Stimulated activated CD4-positive, alpha-beta T cell treated with anti-CD3 and anti-CD28 coated beads, Interleukin-15, amount 100 ng/mL, for 48 hours (primary cell): ENCODE measurements around the gene DCDC1.

Experiments used
- DNase-seq, 2 donors: peaks; one replicate each; pipeline ENCODE4 v3.0.0-alpha.2; 2020; ENCODE audit warnings: low read depth in 2 of 2

The DCDC1 gene, protein sequence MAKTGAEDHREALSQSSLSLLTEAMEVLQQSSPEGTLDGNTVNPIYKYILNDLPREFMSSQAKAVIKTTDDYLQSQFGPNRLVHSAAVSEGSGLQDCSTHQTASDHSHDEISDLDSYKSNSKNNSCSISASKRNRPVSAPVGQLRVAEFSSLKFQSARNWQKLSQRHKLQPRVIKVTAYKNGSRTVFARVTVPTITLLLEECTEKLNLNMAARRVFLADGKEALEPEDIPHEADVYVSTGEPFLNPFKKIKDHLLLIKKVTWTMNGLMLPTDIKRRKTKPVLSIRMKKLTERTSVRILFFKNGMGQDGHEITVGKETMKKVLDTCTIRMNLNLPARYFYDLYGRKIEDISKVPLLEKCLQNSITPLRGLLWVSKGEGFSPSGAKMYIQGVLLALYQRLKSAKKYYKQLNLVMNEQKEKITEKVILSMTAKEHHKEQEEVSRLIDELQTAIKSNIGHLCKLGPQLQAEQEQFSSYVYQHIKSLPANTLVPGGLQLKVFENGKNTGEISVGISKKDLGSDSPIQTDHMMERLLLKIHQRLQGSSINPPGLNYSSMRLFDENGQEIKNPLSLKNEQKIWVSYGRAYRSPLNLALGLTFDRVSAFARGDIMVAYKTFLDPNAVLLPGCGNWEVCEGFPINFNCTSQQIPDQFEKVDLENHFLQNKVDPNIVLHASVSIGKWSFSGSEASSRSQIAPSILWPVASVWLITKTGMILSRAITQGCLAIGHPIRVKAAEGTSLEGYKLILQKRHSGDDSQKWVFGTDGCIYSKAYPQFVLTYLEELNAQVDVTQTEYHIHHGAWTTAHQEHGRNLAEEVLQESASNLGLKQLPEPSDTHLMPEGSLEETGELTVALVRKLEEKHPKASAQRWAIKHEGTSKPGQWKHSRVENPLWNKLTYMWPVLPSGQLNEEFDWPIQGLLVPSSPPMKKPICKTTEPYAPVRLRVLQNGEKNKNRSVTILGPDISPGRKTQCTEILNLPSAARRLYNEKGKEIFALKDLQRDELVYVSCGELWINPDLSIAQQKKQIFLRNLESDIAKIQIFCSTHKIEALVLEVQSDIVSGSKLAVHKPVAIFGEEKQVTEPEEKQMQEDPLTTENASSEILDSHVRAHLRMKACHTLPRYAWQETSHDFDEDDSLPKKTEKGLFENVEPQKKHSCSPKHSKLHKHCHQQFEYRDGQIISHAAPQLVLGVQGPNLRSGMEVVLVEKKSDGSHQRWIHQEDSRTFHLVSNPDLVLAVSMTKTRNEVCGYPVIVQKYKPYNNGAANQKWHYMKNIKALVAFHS (N-terminal part only)

GRCh38 chr11:31369348-31370329 lies at the start of gene DCDC1, which contains the start of gene DNAJC24:
TSS of gene DCDC1 (minus strand) at chr11:31369739. CDS start at chr11:31328280, 41,459 bp downstream.
TSS of gene DNAJC24 (plus strand) at chr11:31369860. CDS start at chr11:31370749, 889 bp downstream.
- DNase-seq: peak; percentile 87 to 88

- DNase-seq: no peak
These were observed 49.6 kb upstream of the DCDC1 start for GRCh38 chr11:31419138-31419537.

GRCh38 chr11:31417816-31418215 lies 48.3 kb upstream of the DCDC1 start:
- DNase-seq: no peak

- no peak for DNase-seq
These were observed 47.8 kb upstream of the DCDC1 start for GRCh38 chr11:31417357-31417756.

- no peak for DNase-seq
These were observed 45.9 kb upstream of the DCDC1 start for GRCh38 chr11:31415435-31415834.

GRCh38 chr11:31414338-31414737 lies 44.8 kb upstream of the DCDC1 start:
- DNase-seq: no peak

GRCh38 chr11:31412946-31413345 lies 43.4 kb upstream of the DCDC1 start:
- no peak for DNase-seq

DNA sequence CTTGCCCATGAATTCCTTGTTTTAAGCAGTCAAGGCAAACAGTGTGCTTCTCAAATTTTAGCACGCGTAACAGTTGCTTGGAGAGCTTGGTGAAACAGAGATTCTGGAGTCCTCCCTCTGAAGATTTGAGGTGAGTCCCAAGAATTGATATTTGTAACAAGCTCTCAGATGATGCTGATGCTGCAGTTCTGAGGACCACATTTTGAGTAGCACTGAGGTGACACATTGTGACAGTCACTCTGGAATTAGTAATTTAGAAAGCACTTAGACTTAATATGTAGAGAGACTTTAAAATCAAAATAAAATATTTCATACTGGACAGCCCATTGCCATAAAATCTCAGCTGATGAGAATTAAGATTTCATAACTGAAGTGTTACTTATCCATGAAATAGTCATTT lies 38.7 kb upstream of the DCDC1 start:
- DNase-seq: no peak

DNA sequence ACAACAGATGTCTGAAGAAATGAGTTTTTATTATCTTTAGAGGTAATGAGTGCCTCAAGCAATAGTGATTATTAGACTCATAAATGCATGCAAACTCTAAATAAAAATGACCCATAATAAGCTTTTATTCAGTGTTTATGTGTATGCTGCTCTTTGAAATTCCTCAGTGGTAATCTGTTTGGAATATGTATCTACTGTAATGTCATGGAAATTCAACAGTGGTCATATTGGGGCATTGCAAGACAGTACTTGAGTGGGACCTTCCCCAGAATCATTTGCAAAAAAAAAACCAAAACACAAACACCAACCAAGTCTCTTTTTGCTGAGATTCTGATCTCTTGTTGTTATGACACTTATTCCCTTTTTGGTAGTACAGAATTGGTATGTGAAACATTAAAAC lies 35.1 kb upstream of the DCDC1 start:
- no peak for DNase-seq

- no peak for DNase-seq
These were observed 27.8 kb upstream of the DCDC1 start for GRCh38 chr11:31397239-31397834.

DNA sequence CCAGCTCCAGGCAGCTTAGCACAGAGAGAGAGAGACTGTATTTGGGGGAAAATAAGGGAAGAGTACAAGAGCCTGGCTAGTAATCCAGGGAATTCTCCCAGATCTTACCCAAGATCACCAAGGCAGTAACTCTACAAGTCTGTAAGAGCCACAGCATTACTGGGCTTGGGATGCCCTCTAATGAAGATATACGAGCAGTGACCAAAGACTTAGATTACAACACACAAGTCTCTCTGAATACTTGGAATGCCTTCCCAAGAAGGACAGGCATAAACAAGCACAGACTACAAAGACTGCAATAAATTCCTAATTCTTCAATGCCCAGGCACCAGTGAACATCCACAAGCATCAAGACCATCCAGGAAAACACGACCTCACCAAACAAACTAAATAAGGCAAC lies 17.8 kb upstream of the DCDC1 start:
- DNase-seq: no peak

DNA sequence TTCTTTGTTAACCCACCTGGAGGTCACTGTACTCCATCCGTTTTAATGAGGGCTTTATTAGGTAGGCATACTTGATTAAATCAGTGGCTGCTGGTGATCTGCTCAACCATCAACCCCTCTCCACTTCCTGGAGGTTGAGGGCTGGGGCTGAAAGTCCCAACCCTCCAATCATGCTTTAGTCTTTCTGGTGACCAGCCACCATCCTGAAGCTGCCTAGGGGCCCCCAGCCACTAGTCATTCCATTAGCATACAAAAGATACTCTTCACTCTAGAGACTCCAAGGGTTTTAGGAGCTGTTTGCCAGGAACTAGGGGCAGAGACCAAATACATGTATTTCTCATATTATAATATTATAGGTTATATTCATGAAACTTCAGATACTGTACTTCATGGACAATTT lies 13.6 kb upstream of the DCDC1 start:
- DNase-seq: no peak

DNA sequence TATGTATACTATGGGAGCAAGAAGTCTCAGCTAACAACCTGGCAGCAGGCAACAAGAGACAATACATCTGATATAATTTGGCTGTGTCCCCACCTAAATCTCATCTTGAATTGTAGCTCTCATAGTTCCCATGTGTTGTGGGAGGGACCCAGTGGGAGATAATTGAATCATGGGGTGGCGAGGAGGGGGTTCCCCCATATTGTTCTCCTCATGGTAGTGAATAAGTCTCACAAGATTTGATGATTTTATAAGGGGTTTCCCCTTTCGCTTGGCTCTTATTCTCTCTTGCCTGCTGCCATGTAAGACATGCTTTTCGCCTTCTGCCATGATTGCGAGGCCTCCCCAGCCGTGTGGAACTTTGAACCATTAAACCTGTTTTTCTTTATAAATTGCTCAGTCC lies 6.3 kb upstream of the DCDC1 start:
- DNase-seq: no peak

DNA sequence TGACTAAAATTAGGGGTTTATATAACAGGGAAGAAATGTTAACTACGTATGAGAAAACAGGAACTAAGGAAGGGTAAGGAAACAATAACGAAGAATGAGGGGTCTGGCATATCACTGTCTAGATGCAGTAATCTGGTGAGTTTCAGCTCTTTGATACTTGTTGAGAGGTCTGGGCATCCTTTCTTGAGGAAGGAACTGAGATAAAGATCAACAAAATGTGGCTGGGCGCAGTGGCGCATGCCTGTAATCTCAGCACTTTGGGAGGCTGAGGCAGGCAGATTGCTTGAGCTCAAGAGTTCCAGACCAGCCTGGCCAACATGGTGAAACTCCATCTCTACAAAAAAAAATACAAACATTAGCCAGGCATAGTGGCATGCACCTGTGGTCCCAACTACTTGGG lies 2.7 kb downstream of the DCDC1 start:
- DNase-seq: no peak

DNA sequence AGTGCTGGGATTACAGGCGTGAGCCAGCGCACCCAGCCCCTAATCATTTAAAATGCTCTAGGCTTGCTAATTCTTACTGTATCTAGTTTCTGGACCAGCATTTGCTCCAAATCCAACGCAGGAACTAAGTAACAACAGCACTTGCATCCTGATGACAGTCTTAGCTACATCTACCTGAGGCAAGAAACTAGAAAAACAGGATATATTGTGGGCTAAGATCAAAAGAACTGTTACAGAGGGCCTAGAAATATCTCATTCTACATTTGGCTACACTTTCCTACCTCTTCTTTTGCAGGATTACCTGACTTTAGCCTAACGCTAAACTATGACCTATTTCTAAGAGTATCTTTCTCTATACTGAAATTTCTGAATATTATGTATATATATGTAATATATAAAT lies 7.8 kb downstream of the DCDC1 start:
- DNase-seq: no peak

DNA sequence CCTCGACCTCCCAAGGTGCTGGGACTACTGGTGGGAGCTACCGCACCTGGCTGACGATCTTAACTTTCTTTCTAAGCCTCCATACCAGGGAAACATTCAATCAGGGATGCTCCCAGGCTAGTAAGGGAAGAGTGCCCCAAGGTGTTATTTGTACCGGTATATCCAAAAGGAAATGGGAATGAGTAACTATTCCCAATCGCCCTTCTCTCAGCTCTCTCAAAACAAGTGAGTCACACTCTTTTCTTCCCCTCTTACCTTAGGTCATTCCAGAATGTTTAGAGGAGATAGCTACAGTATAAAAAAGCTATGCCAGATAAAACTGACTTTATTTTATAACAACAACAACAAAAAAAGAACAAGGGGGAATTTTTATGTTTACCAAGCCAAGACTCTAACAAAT lies 13.7 kb downstream of the DCDC1 start:
- no peak for DNase-seq

- no peak for DNase-seq
These were observed 14.4 kb downstream of the DCDC1 start for GRCh38 chr11:31355131-31355530.

DNA sequence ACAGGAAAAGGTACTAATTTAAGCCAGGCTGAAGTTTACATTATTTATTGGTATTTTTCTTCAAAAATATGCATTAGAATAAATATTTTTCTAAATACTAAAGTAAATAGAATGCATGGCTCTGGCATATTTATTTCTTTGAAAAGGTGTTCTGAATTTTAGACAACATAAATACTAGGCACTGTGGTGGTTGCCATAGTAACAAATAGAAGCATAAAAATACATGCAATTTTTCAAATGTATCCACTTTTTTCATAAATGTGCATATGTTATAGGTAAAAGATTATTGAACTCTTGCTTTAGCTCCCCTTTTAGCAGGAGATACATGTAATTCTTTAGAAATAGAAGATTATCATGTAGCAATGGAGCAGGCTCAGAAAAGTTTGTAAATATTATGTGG lies 18.4 kb downstream of the DCDC1 start:
- DNase-seq: no peak

GRCh38 chr11:31340903-31341572 lies 28.5 kb downstream of the DCDC1 start:
- DNase-seq: no peak

DNA sequence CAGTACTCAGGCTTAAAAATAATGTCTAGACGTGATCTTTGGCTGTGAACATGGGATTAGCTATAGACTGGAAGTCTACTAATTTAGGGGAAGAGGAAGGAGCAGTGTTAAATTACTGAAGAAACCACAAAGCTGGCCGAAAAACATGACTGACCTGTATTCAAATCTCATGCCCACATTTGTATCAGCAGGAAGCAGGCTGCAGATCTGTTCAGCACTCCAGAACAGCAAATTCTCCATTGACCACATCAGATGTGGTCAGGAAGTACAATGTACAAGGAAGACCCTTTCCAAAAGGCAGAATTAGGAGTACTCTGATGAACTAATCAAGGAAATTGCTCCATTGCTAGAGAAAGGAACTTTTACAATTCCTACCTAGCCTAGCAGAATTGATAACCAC lies 31.7 kb downstream of the DCDC1 start:
- no peak for DNase-seq
